ELF-1 (cell line): Measurements from ENCODE around the gene DEFB119.
"Not testable (repeated sequence)": the region's sequence is repeated elsewhere in the genome, so short reads cannot be mapped to it uniquely, and the experiment has no call there.

Experiments used
- DNase-seq: peaks from one replicate; pipeline ENCODE4 v3.0.0-alpha.2; 2016; ENCODE audit warnings: low read depth, low spot score

Gene DEFB119, protein sequence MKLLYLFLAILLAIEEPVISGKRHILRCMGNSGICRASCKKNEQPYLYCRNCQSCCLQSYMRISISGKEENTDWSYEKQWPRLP

GRCh38 chr20:31390490-31390889 lies at the start of gene DEFB119:
DEFB119 (minus strand) TSS chr20:31390590; CDS start chr20:31390483, 107 bp downstream.
- no peak for DNase-seq

GRCh38 chr20:31430568-31431115 lies 40.3 kb upstream of the DEFB119 start:
- DNase-seq: peak; percentile 76

- not testable (repeated sequence) for DNase-seq
Observed at GRCh38 chr20:31427576-31427975, 37.2 kb upstream of the DEFB119 start.

DNA sequence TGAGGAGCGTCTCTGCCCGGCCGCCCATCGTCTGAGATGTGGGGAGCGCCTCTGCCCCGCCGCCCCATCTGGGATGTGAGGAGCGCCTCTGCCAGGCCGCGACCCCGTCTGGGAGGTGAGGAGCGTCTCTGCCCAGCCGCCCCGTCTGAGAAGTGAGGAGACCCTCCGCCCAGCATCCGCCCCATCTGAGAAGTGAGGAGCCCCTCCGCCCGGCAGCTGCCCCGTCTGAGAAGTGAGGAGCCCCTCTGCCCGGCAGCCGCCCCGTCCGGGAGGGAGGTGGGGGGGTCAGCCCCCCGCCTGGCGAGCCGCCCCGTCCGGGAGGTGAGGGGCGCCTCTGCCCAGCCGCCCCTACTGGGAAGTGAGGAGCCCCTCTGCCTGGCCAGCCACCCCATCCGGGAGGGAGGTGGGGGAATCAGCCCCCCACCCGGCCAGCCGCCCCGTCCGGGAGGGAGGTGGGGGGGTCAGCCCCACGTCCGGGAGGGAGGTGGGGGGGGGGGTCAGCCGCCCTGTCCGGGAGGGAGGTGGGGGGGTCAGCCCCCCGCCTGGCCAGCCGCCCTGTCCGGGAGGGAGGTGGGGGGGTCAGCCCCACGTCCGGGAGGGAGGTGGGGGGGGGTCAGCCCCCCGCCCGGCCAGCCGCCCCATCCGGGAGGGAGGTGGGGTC lies 36.6 kb upstream of the DEFB119 start:
- DNase-seq: not testable (repeated sequence)

DNA sequence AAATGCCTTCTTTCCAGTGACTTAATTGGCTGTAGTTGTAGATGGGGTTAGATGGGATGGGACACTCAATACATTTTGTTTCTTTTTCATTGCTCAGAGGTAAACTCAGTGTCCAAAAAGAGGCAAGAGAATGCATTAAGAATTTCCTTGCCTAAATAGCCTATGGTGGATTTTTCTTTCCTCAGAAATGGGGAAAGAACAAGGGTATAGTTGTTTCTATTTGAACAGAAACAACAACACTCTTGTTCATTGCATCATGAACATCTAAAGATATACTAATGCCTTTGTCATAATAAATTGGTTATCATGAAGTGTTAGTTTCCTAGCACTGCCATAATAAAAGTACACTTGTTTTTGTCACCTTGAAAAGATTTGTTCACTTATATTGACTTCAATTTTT lies 35.4 kb upstream of the DEFB119 start:
- DNase-seq: no peak

DNA sequence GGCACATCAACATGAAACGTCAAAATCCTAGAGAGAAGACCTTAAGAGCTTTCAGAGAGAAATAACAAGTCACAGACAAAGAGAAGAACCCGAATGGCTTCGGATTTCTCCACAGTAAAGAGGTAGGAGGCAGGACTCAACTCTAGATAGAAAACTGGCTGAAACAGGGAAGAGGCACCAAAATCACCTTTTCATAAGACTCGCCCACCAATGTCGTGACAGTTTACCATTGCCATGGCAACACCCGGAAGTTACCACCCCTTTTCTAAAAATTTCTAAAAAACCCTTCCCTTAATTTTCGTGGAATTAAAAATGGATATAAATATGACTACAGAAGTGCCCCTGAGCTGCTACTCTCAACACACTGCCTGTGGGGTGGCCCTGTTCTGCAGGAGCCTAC lies 27.9 kb upstream of the DEFB119 start:
- no peak for DNase-seq

- no peak for DNase-seq
Observed at GRCh38 chr20:31415653-31416052, 25.3 kb upstream of the DEFB119 start.

DNA sequence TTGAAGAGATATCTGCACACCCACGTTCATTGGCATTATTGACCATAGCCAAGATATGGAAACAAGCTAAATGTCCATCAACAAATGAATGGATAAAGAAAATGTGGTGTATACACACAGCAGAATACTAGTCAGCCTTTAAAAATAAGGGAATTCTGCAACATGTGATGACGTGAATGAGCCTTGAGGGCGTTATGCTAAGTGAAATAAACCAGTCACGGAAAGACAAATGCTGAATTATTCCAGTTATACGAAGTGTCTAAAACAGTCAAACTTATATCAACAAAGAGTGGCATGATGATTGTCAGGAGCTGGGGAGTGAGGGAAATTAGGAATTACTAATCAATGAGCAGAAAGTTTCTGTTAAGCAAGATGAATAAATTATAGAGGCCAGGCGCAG lies 24.0 kb upstream of the DEFB119 start:
- DNase-seq: no peak

DNA sequence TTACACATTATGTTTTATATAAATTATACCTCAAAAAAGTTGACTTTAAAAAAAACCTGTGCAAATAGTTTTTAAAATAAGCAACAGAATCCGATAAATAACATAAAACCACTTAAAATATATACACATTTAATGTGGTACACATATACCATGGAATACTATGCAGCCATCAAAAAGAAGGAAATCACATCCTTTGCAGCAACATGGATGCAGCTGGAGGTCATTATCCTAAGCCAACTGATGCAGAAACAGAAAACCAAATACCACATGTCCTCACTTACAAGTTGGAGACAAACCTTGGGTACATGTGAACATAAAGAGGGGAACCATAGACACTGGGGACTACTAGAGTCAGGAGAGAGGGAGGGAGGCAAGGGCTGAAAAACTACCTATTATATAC lies 19.6 kb upstream of the DEFB119 start:
- DNase-seq: no peak

DNA sequence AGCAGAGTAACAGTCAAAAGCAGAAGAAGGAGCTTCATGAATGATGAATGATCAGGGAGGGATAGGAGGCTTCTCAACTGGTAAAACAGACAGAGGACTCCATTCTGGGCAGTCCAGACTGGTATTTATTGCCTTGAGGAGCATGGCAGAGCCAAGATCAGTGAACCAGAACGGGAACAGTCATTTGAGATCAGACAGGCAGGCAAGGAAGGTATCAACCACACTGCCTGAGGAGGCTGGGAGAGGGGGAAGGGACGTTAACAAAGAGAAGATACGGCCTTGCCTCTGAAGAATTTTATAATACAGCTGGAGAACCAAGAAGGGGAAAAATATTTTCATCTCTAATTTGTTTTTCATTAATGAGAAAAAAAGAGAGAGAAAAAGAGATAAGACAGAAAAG lies 15.7 kb upstream of the DEFB119 start, which contains the start of gene DEFB121:
DEFB121 (minus strand) TSS at position 101 of the 400 bp plus-strand sequence; CDS start at position 38, 63 bp downstream.
- no peak for DNase-seq

DNA sequence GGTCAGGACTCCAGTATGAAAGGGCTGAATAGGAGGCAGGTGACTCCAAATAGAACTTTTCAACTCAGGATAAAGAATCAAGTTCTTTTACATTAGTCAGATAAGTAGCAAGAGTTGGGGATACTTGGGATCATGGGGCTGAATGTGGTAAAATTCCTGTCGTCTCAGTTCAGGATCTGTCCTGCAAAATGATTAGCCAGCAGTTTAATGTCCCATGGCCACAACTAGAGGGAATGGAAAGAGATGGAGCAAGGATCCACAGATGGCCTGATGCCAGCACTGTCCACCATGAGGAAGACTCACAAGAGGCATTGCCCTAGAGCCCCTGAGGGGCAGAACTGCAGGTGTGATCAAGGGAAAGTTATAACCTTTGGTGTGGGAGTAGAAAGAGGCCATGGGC lies 13.5 kb upstream of the DEFB119 start:
- no peak for DNase-seq

DNA sequence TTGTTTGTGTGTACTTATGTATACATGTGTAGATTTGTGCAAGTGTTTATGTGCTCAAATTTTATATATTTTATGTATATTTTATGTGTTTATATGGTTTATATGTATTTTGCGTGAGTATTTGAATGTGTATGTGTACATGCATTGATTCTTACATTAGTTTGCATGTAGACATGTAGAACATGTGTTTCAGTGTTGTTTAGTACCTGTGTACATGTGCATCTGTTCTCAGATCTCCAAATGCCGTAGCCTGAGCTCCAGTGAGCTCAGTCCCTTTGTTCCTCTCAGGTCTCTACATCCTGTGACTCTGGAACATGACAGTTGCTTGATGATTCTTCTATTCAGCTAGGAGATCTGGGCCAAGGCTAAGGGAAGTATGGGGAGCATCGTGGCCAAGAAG lies 4.5 kb upstream of the DEFB119 start:
- no peak for DNase-seq

DNA sequence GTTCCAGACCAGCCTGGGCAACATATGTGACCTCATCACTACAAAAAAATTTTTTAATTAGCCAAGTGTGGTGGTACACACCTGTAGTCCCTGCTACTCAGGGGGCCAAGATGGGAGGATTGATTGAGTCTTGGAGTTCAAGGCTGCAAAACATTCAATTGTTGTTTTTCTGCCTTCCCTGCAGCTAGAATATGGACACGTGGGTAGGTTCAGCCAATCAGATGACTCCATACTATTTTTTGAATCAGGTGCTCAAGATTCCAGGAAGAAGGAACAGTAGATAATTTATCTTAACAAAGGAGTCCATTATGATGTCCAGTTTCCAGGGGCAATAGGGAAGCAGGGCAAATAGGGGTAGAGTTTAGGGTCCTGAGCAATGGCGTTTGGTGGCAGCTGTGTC lies 2.4 kb upstream of the DEFB119 start:
- DNase-seq: no peak

DNA sequence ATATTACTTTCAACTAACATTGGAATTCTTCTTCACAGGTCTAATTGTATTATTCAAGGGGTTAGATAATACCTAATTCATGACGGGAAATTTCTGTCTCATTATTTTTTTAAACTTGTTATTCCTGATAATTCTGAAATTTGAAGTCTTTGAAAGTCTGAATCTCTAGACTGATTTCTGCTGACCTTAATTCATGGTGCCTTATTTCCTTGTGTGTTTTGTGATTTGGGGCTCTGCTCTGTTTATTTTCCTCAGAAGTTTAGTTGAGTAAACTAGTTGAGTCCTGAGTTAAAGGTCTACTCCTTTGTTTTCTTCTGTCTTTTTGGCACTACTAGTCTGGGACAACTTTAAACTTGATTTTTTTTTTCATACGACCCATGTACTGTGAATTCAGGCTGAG lies 16.0 kb downstream of the DEFB119 start:
- no peak for DNase-seq

GRCh38 chr20:31368301-31368700 lies 22.1 kb downstream of the DEFB119 start, which contains the start of gene DEFB118:
DEFB118 (plus strand) TSS chr20:31368601; CDS start chr20:31368651, 50 bp downstream.
- no peak for DNase-seq

DNA sequence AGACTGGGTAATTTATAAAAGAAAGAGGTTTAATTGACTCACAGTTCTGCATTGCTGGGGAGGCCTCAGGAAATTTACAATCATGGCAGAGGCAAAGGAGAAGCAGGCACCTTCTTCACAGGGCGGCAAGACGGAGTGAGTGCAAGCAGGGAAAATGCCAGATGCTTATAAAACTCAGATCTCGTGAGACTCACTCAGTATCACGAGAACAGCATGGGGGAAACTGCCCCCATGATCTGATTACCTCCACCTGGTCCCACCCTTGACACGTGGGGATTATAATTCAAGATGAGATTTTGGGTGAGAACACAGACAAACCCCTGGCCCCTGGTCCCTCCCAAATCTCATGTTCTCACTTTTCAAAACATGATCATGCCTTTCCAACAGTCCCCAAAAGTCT lies 26.1 kb downstream of the DEFB119 start:
- DNase-seq: not testable (repeated sequence)

GRCh38 chr20:31363295-31363694 lies 27.1 kb downstream of the DEFB119 start:
- DNase-seq: no peak

DNA sequence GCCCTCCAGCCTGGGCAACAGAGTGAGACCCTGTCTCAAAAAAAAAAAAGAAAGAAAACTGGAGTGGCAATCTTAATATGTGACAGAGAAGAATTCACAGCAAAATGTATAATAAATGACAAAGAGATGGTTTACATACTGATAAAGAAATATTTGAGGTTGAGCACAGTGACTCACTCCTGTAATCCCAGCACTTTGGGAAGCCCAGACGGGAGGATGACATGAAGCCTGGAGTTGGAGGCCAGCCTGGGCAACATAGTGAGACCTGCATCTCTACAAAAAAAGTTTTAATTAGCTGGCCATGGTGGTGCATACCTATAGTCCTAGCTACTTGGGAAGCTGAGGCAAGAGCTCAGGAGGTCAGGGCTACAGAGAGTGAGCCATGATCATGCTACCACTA lies 34.4 kb downstream of the DEFB119 start:
- DNase-seq: no peak

GRCh38 chr20:31341470-31341869 lies 48.9 kb downstream of the DEFB119 start:
- no peak for DNase-seq

GRCh38 chr20:31330893-31331292 lies 59.5 kb downstream of the DEFB119 start:
- DNase-seq: no peak
